ENCODE results near the gene NR2F2.

Gene NR2F2

GRCh38 chr15:96336596-96337364, 6.3 kb downstream of the NR2F2 start:
- peak; percentile 70 for DNase-seq (ENCODE audit: low spot score)

GRCh38 chr15:96337365-96338023, 7.0 kb downstream of the NR2F2 start:
- Histone ChIP-seq H3K27ac (peak overlapping the region; percentile 94 to 99), H3K4me3 (peak overlapping the region; percentile 94)
- no peak for DNase-seq (ENCODE audit: low spot score)
- no peak for TF ChIP-seq CTCF (IDR thresholded peaks at IDR 0.05)

More at GRCh38 chr15:96336596-96337364, 6.3 kb downstream of the NR2F2 start:
- H3K27ac ChIP-seq: peak overlapping the region; percentile 94 to 99
- H3K4me3 ChIP-seq: peak overlapping the region; percentile 94
- no peak for TF ChIP-seq CTCF (IDR thresholded peaks at IDR 0.05)

GRCh38 chr15:96338074-96338765, 7.7 kb downstream of the NR2F2 start:
- no peak for TF ChIP-seq CTCF (IDR thresholded peaks at IDR 0.05)
- H3K27ac ChIP-seq: peak overlapping the region; percentile 94 to 97
- no peak for DNase-seq (ENCODE audit: low spot score)
- H3K4me3 ChIP-seq: peak overlapping the region; percentile 94

- Histone ChIP-seq H3K27ac (peak overlapping the region; percentile 94 to 97), H3K4me3 (peak overlapping the region; percentile 94)
- no peak for DNase-seq (ENCODE audit: low spot score)
- no peak for TF ChIP-seq CTCF (IDR thresholded peaks at IDR 0.05)
These were observed 8.5 kb downstream of the NR2F2 start for GRCh38 chr15:96338766-96339618.

GRCh38 chr15:96339619-96340347, 9.3 kb downstream of the NR2F2 start:
- Histone ChIP-seq H3K4me3 (peak overlapping the region; percentile 94), H3K27ac (peak overlapping the region; percentile 94 to 97)
- DNase-seq (ENCODE audit: low spot score): no peak
- no peak for TF ChIP-seq CTCF (IDR thresholded peaks at IDR 0.05)

GRCh38 chr15:96340348-96340597, 9.8 kb downstream of the NR2F2 start:
- TF ChIP-seq CTCF (IDR thresholded peaks at IDR 0.05): no peak
- Histone ChIP-seq H3K27ac (peak overlapping the region; percentile 94 to 97), H3K4me3 (peak overlapping the region; percentile 94)
- DNase-seq (ENCODE audit: low spot score): no peak

Measured in coronary artery (tissue), 2 donors.